K562 (cell line): ENCODE data around the gene FAM110D. TPM values are rescaled to one million over a fixed set of nuclear protein-coding genes. Genes with fewer than 3 reads are reported as not detected.

Source experiments
- ATAC-seq: fragments of 200-7000 bp; cut with Tn5 transposase; 3 replicates; pipeline ENCODE4 v1.9.1; 2020; ENCODE audit warnings: moderate library complexity
- BruUV-seq: library from RNA; stranded (reverse); fragments of 400-500 nt; replicated peaks from 2 replicates; lab custom pipeline; 2021; lab: Mats Ljungman, UMichigan
- CTCF ChIA-PET: fragments of 300-600 bp; formaldehyde crosslinking; extraction: SDS; loops from one replicate; lab custom pipeline; 2021; ENCODE audit warnings: low intra/inter-chr PET ratio; lab: Yijun Ruan, JAX
- POLR2A ChIA-PET: fragments of 300-600, 350-650 bp; sonication (Branson Sonifier 250); formaldehyde crosslinking; extraction: SDS; loops from one replicate; lab custom pipeline; 2021; ENCODE audit warnings: antibody characterized with exemption, inconsistent platforms; lab: Yijun Ruan, JAX
- DNase-seq, 4 experiments: peaks; one replicate each; pipeline versions ENCODE4 v3.0.0 to v3.0.0-alpha.2; 2011 to 2018; ENCODE audit warnings: low spot score in 3 of 4, mixed read lengths in 3 of 4; ENCODE audit errors: extremely low read depth in 1 of 4
- FAIRE-seq: peaks from 2 replicates; lab custom pipeline; 2011; peaks lifted over from hg19 to GRCh38; lab: Jason Lieb, UNC
- H2AFZ ChIP-seq: 2 replicates; pipeline ENCODE4 v1.6.0; 2011; ENCODE audit warnings: low read depth, low read length, control low read depth, inconsistent platforms
- H3K27ac ChIP-seq: fragments of 200-600 bp; 3 replicates; pipeline ENCODE4 v1.8.0; 2011; ENCODE audit warnings: low read depth, mild to moderate bottlenecking, control low read depth, inconsistent platforms, low read length, moderate library complexity, mixed read lengths; ENCODE audit errors: extremely low read depth
- H3K27me3 ChIP-seq, 2 experiments: fragments of 300-600 bp in 1 of 2; 2 replicates in 1 of 2; 3 replicates in 1 of 2; pipeline versions ENCODE4 v1.6.0 to v1.8.0; 2011; ENCODE audit warnings: inconsistent platforms in 2 of 2, low read length in 2 of 2, mild to moderate bottlenecking in 1 of 2, mixed read lengths in 1 of 2, moderate library complexity in 1 of 2; ENCODE audit not compliant: control insufficient read depth in 2 of 2, insufficient read depth in 2 of 2
- H3K36me3 ChIP-seq: fragments of 300-600 bp; 3 replicates; pipeline ENCODE4 v1.8.0; 2011; ENCODE audit warnings: mild to moderate bottlenecking, low read length, inconsistent platforms; ENCODE audit not compliant: control insufficient read depth, insufficient read depth
- H3K4me1 ChIP-seq, 2 experiments: fragments of 200-600 bp in 1 of 2; replicated peaks in 1 of 2; 2 replicates in 1 of 2; 3 replicates in 1 of 2; pipeline versions ENCODE4 v1.5.1 to v1.8.0; 2011; ENCODE audit warnings: inconsistent platforms in 2 of 2, low read length in 2 of 2, mild to moderate bottlenecking in 1 of 2, mixed read lengths in 1 of 2, moderate library complexity in 1 of 2; ENCODE audit not compliant: control insufficient read depth in 2 of 2, insufficient read depth in 2 of 2
- H3K4me2 ChIP-seq: 2 replicates; pipeline ENCODE4 v1.6.1; 2011; ENCODE audit warnings: low read length, control low read depth, inconsistent platforms, mixed read lengths; ENCODE audit not compliant: insufficient read depth
- H3K4me3 ChIP-seq: fragments of 200-600 bp; sonication (generic), shearing (Covaris generic); 2 replicates; pipeline ENCODE4 v1.5.1; 2016; ENCODE audit warnings: control low read depth, inconsistent platforms
- H3K79me2 ChIP-seq: fragments of 200-600 bp; 3 replicates; pipeline ENCODE4 v1.8.0; 2011; ENCODE audit warnings: low read length, inconsistent platforms; ENCODE audit not compliant: control insufficient read depth, insufficient read depth
- H3K9ac ChIP-seq, 2 experiments: 2 replicates each; pipeline versions ENCODE4 v1.6.0 to v1.6.1; 2011; ENCODE audit warnings: low read depth in 2 of 2, low read length in 2 of 2, control low read depth in 1 of 2, inconsistent platforms in 1 of 2, mild to moderate bottlenecking in 1 of 2, mixed read lengths in 1 of 2; ENCODE audit not compliant: insufficient read depth in 1 of 2
- H3K9me1 ChIP-seq: one replicate; pipeline ENCODE4 v1.6.0; 2011; ENCODE audit warnings: inconsistent platforms, mild to moderate bottlenecking, low read length, moderate library complexity; ENCODE audit not compliant: control insufficient read depth, insufficient read depth
- H3K9me3 ChIP-seq: replicated peaks from 2 replicates; pipeline ENCODE4 v1.5.1; 2011; ENCODE audit warnings: low read depth, low read length, inconsistent platforms; ENCODE audit not compliant: control insufficient read depth, insufficient read depth
- H4K20me1 ChIP-seq: replicated peaks from 2 replicates; pipeline ENCODE4 v1.6.1; 2011; ENCODE audit warnings: low read length, inconsistent platforms, mixed read lengths; ENCODE audit not compliant: control insufficient read depth, insufficient read depth
- BRD4 ChIP-seq: fragments of 200-600 bp; sonication (generic); IDR thresholded peaks from 2 replicates; pipeline ENCODE4 v1.6.1; 2017; ENCODE audit warnings: inconsistent platforms
- ETV1 ChIP-seq: fragments of 450-650 bp; conservative IDR thresholded peaks from 2 replicates; pipeline ENCODE4 v1.6.1; 2016; ENCODE audit warnings: missing genetic modification characterization, control low read depth, low read depth, missing compliant biosample characterization
- FOXJ3 ChIP-seq: sonication (generic); formaldehyde crosslinking; IDR thresholded peaks from 2 replicates; pipeline ENCODE4 v1.4.0; 2020; ENCODE audit warnings: mild to moderate bottlenecking, missing genetic modification reagents
- HCFC1 ChIP-seq: IDR thresholded peaks from 2 replicates; pipeline ENCODE4 v1.6.1; 2012; ENCODE audit warnings: low read depth, low read length, improper control_type of control experiment
- KDM4B ChIP-seq, 2 experiments: fragments of 450-650 bp in 1 of 2; sonication (generic) in 1 of 2; IDR thresholded peaks; 2 replicates each; pipeline ENCODE4 v1.6.1; 2016 to 2017; ENCODE audit warnings: borderline replicate concordance in 2 of 2, antibody characterized with exemption in 1 of 2, low read depth in 1 of 2, mild to moderate bottlenecking in 1 of 2
- KLF6 ChIP-seq: fragments of 250-450 bp; sonication (Bioruptor Pico); IDR thresholded peaks from 2 replicates; pipeline ENCODE4 v1.4.0; 2020; ENCODE audit warnings: mild to moderate bottlenecking, moderate library complexity, borderline replicate concordance
- LCOR ChIP-seq: sonication (generic); formaldehyde crosslinking; IDR thresholded peaks from 2 replicates; pipeline ENCODE4 v1.8.0; 2022; ENCODE audit warnings: mild to moderate bottlenecking, missing genetic modification reagents
- MAFF ChIP-seq: IDR thresholded peaks from 2 replicates; pipeline ENCODE4 v1.6.1; 2012; ENCODE audit warnings: low read length, improper control_type of control experiment
- NFE2L1 ChIP-seq: fragments of 450-650 bp; IDR thresholded peaks from 2 replicates; pipeline ENCODE4 v1.6.1; 2016; ENCODE audit warnings: missing genetic modification characterization, low read depth, mild to moderate bottlenecking, missing compliant biosample characterization, moderate library complexity, borderline replicate concordance
- TSC22D4 ChIP-seq: fragments of 450-650 bp; IDR thresholded peaks from 2 replicates; pipeline ENCODE4 v1.6.1; 2016; ENCODE audit warnings: missing genetic modification characterization, missing biosample characterization, control low read depth
- UBTF ChIP-seq, 2 experiments: IDR thresholded peaks; 2 replicates each; pipeline ENCODE4 v1.6.1; 2012; ENCODE audit warnings: improper control_type of control experiment in 2 of 2, low read depth in 2 of 2, low read length in 2 of 2, borderline replicate concordance in 1 of 2
- ZBTB1 ChIP-seq: sonication (generic); formaldehyde crosslinking; IDR thresholded peaks from 2 replicates; pipeline ENCODE4 v1.8.1; 2023; ENCODE audit warnings: missing genetic modification reagents, low read depth, mild to moderate bottlenecking, borderline replicate concordance
- ZKSCAN8 ChIP-seq: fragments of 200-800 bp; sonication (Bioruptor generic); IDR thresholded peaks from 2 replicates; pipeline ENCODE4 v1.6.1; 2016; ENCODE audit warnings: missing genetic modification characterization, missing compliant biosample characterization
- WGBS: fragments of 100-300 bp; shearing (Covaris generic); methylation state at CpG from one replicate; pipeline ENCODE4 v1.1.6; 2016; ENCODE audit warnings: low coverage, mixed read lengths; ENCODE audit not compliant: insufficient coverage; ENCODE audit errors: missing lambda C conversion rate; 5-methylcytosine and 5-hydroxymethylcytosine counted together
- in situ Hi-C: fragments of 300-500 bp; cut with MboI; formaldehyde crosslinking; loops from 4 replicates; pipeline ENCODE4 v1.15.0; 2018; ENCODE audit warnings: inconsistent platforms, mixed read lengths
- intact Hi-C: fragments of 100-400 bp; cut with micrococcal nuclease; formaldehyde crosslinking; loops from 2 replicates; pipeline ENCODE4 v1.14.2; 2022
- polyA plus RNA-seq, 8 experiments: library from polyadenylated mRNA; depleted of rRNA in 4 of 8; stranded (reverse) in 5 of 8; unstranded in 3 of 8; fragments of >200 nt; fragmentation: Nextera tagmentation in 2 of 8; fragmentation: Illumina TruSeq in 1 of 8; extraction: Ambion mirVana in 2 of 8; extraction: Trizol in 1 of 8; gene quantifications; 2 replicates each; pipeline versions ENCODE4 v1.2.1 to v1.2.3, GENCODE V29; 2011 to 2014; ENCODE audit warnings: inconsistent platforms in 1 of 8, missing spikeins in 1 of 8
- total RNA-seq, 7 experiments: library from RNA; depleted of rRNA in 6 of 7; stranded (reverse); fragments of >200 nt in 6 of 7; fragmentation: Illumina TruSeq in 2 of 7; extraction: Trizol in 2 of 7; gene quantifications; 2 replicates each; pipeline versions ENCODE4 v1.2.1 to v1.2.3, GENCODE V29; 2011 to 2021; ENCODE audit warnings: low replicate concordance in 1 of 7

FAM110D gene
- total and polyA plus RNA-seq, 9 of the 15 experiments (the other 6 are each of a cell fraction or from before 2014, with no cell fraction given): 0.04 to 1.1 (median 0.33) TPM

- ATAC-seq: no peak
- H4K20me1 ChIP-seq: no peaks in the 10 kb centered on the region
- H2AFZ ChIP-seq: no peak overlapping the region
- H3K79me2 ChIP-seq: no peaks in the 10 kb centered on the region
- 59% methylated on average over 6 of the region's 7 CpGs for WGBS
- no TSS peak for BruUV-seq
- ChIA-PET POLR2A (interaction anchor here (0.7 to 1.9 kb wide), 4 partner anchors 8 to 141 kb away, joined by 3 to 7 read pairs (median 4); partner anchors contain the start of gene ZNF593OS), CTCF (no interaction called here)
- H3K9me1 ChIP-seq: no peaks in the 10 kb centered on the region
- peak overlapping the region in 1 of 2 experiments; percentile 60; a peak in 2 of 4 replicates for H3K9ac ChIP-seq
- H3K9me3 ChIP-seq: no peaks in the 10 kb centered on the region
- no peak for DNase-seq
- H3K27ac ChIP-seq: no peak overlapping the region
- TF ChIP-seq ETV1 (tag) (no peak), LCOR (CRISPR knock-in tag) (no peak), UBTF (IDR thresholded peaks at IDR 0.05; ENCODE audit: borderline replicate concordance in 1 of 2, low read depth in 2 of 2, low read length in 2 of 2) (no peak), TSC22D4 (tag) (no peak), KLF6 (CRISPR knock-in tag) (no peak), ZKSCAN8 (CRISPR knock-in tag) (no peak), NFE2L1 (tag) (no peak), BRD4 (no peak), MAFF (no peak), KDM4B (IDR thresholded peaks at IDR 0.05; ENCODE audit: borderline replicate concordance in 2 of 2, low read depth in 1 of 2) (no peak), ZBTB1 (CRISPR knock-in tag) (no peak), FOXJ3 (CRISPR knock-in tag) (no peak), HCFC1 (no peak)
- H3K27me3 ChIP-seq: no peaks in the 10 kb centered on the region
- FAIRE-seq: no peak
- intact Hi-C loops: no loop called here
- H3K4me2 ChIP-seq: no peak overlapping the region
- in situ Hi-C loops: no loop called here
- H3K4me1 ChIP-seq: peaks cover 17 to 27% of the 10 kb centered on the region in 2 experiments
- H3K36me3 ChIP-seq: no peaks in the 10 kb centered on the region
- H3K4me3 ChIP-seq: no peak overlapping the region
These were observed 23.5 kb downstream of the FAM110D start for GRCh38 chr1:26182383-26182696.
